T47D (cell line): Measurements from ENCODE around the gene SHC4.

Experiments used
- DNase-seq, 2 experiments: peaks; one replicate each; pipeline versions ENCODE4 v3.0.0 to v3.0.0-alpha.2; 2011 to 2012; ENCODE audit warnings: low read depth in 1 of 2, low spot score in 1 of 2
- JUND ChIP-seq: IDR thresholded peaks from 2 replicates; pipeline ENCODE4 v1.6.1; 2012; ENCODE audit warnings: low read depth
- in situ Hi-C: cut with HindIII; loops from 2 replicates; pipeline ENCODE4 v1.10.0; 2016; ENCODE audit warnings: low sequenced_read_pairs, low pct_unique_long_range_greater_than_20kb

SHC4 gene

GRCh38 chr15:48781017-48781416 lies 182.7 kb downstream of the SHC4 start:
- no peak for TF ChIP-seq JUND
- no peak for DNase-seq

GRCh38 chr15:48778331-48778730 lies 185.4 kb downstream of the SHC4 start:
- no peak for TF ChIP-seq JUND

More at GRCh38 chr15:48781017-48781416, 182.7 kb downstream of the SHC4 start:
- in situ Hi-C loops, result no loop called here

GRCh38 chr15:48777645-48778330 lies 185.9 kb downstream of the SHC4 start:
- TF ChIP-seq JUND, result no peak
- DNase-seq, result no peak
- in situ Hi-C loops, result no loop called here

More at GRCh38 chr15:48778331-48778730, 185.4 kb downstream of the SHC4 start:
- in situ Hi-C loops, result no loop called here
- DNase-seq, result no peak

- TF ChIP-seq JUND, result no peak
- in situ Hi-C loops, result no loop called here
- DNase-seq, result no peak
Observed at GRCh38 chr15:48775546-48775945, 188.2 kb downstream of the SHC4 start.

GRCh38 chr15:48774484-48774883 lies 189.2 kb downstream of the SHC4 start:
- no peak for TF ChIP-seq JUND
- no peak for DNase-seq
- in situ Hi-C loops, result no loop called here
